Smooth muscle cell (in vitro differentiated cells): Measurements from ENCODE around the gene SLC32A1. TPM values are rescaled to one million over a fixed set of nuclear protein-coding genes. Genes with fewer than 3 reads are reported as not detected.
A peak's percentile ranks its signal among the peaks of the same experiment; 100 is the strongest.

ENCODE experiments used
- DNase-seq: peaks from one replicate; lab custom pipeline; 2025; ENCODE audit not compliant: unreplicated experiment; lab: John Stamatoyannopoulos, UW
- H2AFZ ChIP-seq: fragments of 200-600 bp; sonication (generic); 2 replicates; pipeline ENCODE4 v1.6.0; 2016; ENCODE audit warnings: antibody characterized with exemption, low read depth, mild to moderate bottlenecking
- H3F3A ChIP-seq: fragments of 200-600 bp; sonication (generic); 2 replicates; pipeline ENCODE4 v1.6.0; 2017; ENCODE audit warnings: antibody characterized with exemption, low read depth
- H3K27ac ChIP-seq: fragments of 200-600 bp; sonication (generic); 2 replicates; pipeline ENCODE4 v1.5.1; 2016; ENCODE audit warnings: low read depth, mild to moderate bottlenecking
- H3K27me3 ChIP-seq: fragments of 200-600 bp; sonication (generic); 2 replicates; pipeline ENCODE4 v1.6.1; 2016; ENCODE audit warnings: low read depth, mild to moderate bottlenecking
- H3K36me3 ChIP-seq: fragments of 200-600 bp; sonication (generic); 2 replicates; pipeline ENCODE4 v1.5.1; 2016; ENCODE audit warnings: low read depth
- H3K4me1 ChIP-seq: fragments of 200-600 bp; sonication (generic); 2 replicates; pipeline ENCODE4 v1.5.1; 2016; ENCODE audit warnings: low read depth
- H3K4me2 ChIP-seq: fragments of 200-600 bp; sonication (generic); 2 replicates; pipeline ENCODE4 v1.6.0; 2016; ENCODE audit warnings: mild to moderate bottlenecking
- H3K4me3 ChIP-seq: fragments of 200-600 bp; sonication (generic); 2 replicates; pipeline ENCODE4 v1.5.1; 2016; ENCODE audit warnings: mild to moderate bottlenecking
- H3K79me2 ChIP-seq: fragments of 200-600 bp; sonication (generic); 2 replicates; pipeline ENCODE4 v1.6.0; 2016; ENCODE audit warnings: low read depth, mild to moderate bottlenecking
- H3K9ac ChIP-seq: fragments of 200-600 bp; sonication (generic); 2 replicates; pipeline ENCODE4 v1.6.0; 2016; ENCODE audit warnings: low read depth
- H3K9me3 ChIP-seq: fragments of 200-600 bp; sonication (generic); replicated peaks from 2 replicates; pipeline ENCODE4 v1.5.1; 2016; ENCODE audit warnings: low read depth
- H4K20me1 ChIP-seq: fragments of 200-600 bp; sonication (generic); 2 replicates; pipeline ENCODE4 v1.6.0; 2016; ENCODE audit warnings: low read depth
- WGBS: methylation state at CpG from one replicate; pipeline ENCODE4 v1.1.7; 2016; ENCODE audit warnings: low lambda C conversion rate; 5-methylcytosine and 5-hydroxymethylcytosine counted together
- polyA plus RNA-seq: library from polyadenylated mRNA; unstranded; fragments of >200 nt; fragmentation: Nextera tagmentation; extraction: Ambion mirVana; gene quantifications from 2 replicates; pipeline ENCODE4 v1.2.1, GENCODE V29; 2016
- total RNA-seq: library from RNA; depleted of rRNA; stranded (reverse); fragments of >200 nt; gene quantifications from 2 replicates; pipeline ENCODE4 v1.2.3, GENCODE V29; 2014
- TF ChIP-seq, protein P1 (sequence below): fragments of 200-600 bp; sonication (generic); IDR thresholded peaks from 2 replicates; pipeline ENCODE4 v1.5.1; 2017; ENCODE audit warnings: borderline replicate concordance, mild to moderate bottlenecking, antibody characterized with exemption; ENCODE audit not compliant: insufficient read depth, poor library complexity, severe bottlenecking

The SLC32A1 gene
- total and polyA plus RNA-seq, 2 experiments from 2014 or later, result not detected

DNA sequence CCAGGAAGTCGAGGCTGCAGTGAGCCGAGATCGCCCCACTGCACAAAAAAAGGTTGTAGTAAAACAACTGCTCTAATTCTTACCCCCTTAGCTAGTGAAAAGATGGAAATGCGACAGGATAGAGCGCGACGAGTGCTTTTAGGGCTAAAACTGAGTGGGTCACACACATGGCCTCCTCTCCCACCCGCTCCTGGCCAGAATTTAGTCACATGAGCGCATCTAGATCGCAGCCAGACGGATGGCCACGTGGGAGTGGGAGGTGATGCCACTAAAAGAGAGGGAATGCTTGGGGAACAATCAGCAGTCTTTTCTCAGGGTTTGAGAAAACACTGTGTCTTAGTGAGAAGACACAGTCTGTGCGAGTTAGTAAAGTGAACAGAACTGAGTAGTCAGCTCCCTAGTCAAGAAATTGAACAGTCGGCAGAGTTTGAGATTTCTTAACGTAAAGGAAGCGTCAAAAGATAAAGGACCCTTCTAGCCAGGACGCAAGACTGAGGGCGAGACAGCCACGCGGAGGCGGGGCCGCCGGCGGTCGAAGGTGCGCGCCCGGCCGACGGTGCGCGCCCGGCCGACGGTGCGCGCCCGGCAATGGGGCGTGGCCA is 23.3 kb downstream of the SLC32A1 start:
- TF ChIP-seq, protein P1, sequence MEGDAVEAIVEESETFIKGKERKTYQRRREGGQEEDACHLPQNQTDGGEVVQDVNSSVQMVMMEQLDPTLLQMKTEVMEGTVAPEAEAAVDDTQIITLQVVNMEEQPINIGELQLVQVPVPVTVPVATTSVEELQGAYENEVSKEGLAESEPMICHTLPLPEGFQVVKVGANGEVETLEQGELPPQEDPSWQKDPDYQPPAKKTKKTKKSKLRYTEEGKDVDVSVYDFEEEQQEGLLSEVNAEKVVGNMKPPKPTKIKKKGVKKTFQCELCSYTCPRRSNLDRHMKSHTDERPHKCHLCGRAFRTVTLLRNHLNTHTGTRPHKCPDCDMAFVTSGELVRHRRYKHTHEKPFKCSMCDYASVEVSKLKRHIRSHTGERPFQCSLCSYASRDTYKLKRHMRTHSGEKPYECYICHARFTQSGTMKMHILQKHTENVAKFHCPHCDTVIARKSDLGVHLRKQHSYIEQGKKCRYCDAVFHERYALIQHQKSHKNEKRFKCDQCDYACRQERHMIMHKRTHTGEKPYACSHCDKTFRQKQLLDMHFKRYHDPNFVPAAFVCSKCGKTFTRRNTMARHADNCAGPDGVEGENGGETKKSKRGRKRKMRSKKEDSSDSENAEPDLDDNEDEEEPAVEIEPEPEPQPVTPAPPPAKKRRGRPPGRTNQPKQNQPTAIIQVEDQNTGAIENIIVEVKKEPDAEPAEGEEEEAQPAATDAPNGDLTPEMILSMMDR, result no peak
- Histone ChIP-seq H3K36me3 (no peaks in the 10 kb centered on the region), H3K79me2 (no peaks in the 10 kb centered on the region), H4K20me1 (peaks cover 6% of the 10 kb centered on the region), H3K4me1 (peaks cover 3% of the 10 kb centered on the region), H2AFZ (peak overlapping the region; percentile 94), H3K4me3 (peak overlapping the region; percentile 91), H3F3A (no peaks in the 10 kb centered on the region), H3K9ac (no peak overlapping the region), H3K9me3 (no peaks in the 10 kb centered on the region), H3K27ac (peak overlapping the region; percentile 85), H3K27me3 (peaks cover 1% of the 10 kb centered on the region), H3K4me2 (peak overlapping the region; percentile 97)
- WGBS, result 21% methylated on average over 32 of the region's 39 CpGs
- DNase-seq, result no peak

DNA sequence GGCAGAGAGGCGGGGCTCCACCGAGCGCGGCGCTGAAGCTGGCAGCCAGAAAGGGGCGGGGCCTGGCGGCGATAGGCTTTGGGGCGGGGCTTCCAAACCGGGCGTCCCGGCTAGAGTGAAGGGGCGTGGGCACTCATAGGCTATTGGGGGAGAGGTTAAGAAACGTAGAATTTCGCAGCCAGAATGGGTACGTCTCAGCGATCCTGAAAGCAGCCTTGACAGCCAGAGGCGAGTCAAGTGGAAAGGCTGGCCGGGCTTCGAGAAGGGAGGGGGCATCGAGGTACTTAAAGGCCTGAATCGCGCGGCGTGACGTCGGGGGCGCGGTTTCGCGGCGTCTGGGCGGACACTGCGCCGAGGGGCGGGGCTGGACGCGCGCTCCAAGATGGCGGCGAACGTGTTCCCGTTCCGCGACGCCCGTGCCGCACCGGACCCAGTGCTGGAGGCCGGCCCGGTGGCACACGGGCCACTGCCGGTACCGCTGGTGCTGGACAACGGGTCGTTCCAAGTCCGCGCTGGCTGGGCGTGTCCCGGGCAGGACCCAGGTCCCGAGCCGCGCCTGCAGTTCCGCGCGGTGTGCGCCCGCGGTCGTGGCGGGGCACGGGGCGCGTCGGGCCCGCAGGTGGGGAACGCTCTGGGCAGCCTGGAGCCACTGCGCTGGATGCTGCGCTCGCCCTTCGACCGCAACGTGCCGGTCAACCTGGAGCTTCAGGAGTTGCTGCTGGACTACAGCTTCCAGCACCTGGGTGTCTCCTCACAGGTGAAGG is 24.0 kb downstream of the SLC32A1 start, which contains the start of gene ACTR5:
TSS of gene ACTR5 (plus strand) at position 364 of the 764 bp plus-strand sequence. CDS start at position 383, 19 bp downstream.
- Histone ChIP-seq H3K4me3 (peak within 1 kb of the TSS; percentile 91), H3F3A (no peaks in the 10 kb centered on the region), H3K27ac (peak within 1 kb of the TSS; percentile 85), H2AFZ (peak within 1 kb of the TSS; percentile 97), H4K20me1 (peaks cover 6% of the 10 kb centered on the region), H3K27me3 (no peaks in the 10 kb centered on the region), H3K4me2 (peak within 1 kb of the TSS; percentile 97), H3K9me3 (no peaks in the 10 kb centered on the region), H3K4me1 (peaks cover 3% of the 10 kb centered on the region), H3K36me3 (no peaks in the 10 kb centered on the region), H3K79me2 (no peaks in the 10 kb centered on the region), H3K9ac (peak within 1 kb of the TSS; percentile 77)
- WGBS, result 1% methylated on average over 62 of the region's 84 CpGs
- DNase-seq, result peak; percentile 94
- TF ChIP-seq, protein P1, result no peak

DNA sequence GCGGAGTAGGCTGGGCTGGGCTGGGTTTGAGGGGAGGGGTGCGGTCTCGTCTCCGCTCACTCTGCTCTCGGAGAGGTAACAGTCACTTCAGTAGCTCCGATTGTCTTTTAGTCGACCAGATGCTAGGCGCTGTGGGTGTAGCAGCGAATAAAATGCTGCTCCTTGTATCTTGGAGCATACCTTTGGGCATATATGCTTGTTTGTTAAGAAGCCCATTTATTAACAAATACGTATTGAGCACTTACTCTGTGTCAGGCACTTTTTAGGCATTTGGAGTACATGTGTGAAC is 24.5 kb downstream of the SLC32A1 start:
- under 1% methylated on average over 10 of the region's 10 CpGs for WGBS
- Histone ChIP-seq H3F3A (no peaks in the 10 kb centered on the region), H3K36me3 (no peaks in the 10 kb centered on the region), H2AFZ (peak overlapping the region; percentile 97), H3K27me3 (no peaks in the 10 kb centered on the region), H3K4me3 (peak overlapping the region; percentile 91), H3K9ac (peak overlapping the region; percentile 77), H4K20me1 (peaks cover 6% of the 10 kb centered on the region), H3K9me3 (no peaks in the 10 kb centered on the region), H3K4me1 (peaks cover 3% of the 10 kb centered on the region), H3K4me2 (peak overlapping the region; percentile 97), H3K27ac (peak overlapping the region; percentile 85), H3K79me2 (no peaks in the 10 kb centered on the region)
- DNase-seq, result no peak
- TF ChIP-seq, protein P1, result no peak
